Tibial nerve (tissue), 4 donors: Measurements from ENCODE around the gene ST8SIA6.
A peak's percentile ranks its signal among the peaks of the same experiment; 100 is the strongest.

ENCODE experiments used
- EP300 ChIP-seq, 2 donors: sonication (generic); formaldehyde crosslinking; IDR thresholded peaks; one replicate each; pipeline ENCODE4 v1.6.1; 2017; ENCODE audit warnings: antibody characterized with exemption in 2 of 2, mild to moderate bottlenecking in 1 of 2
- POLR2A ChIP-seq, 2 donors: fragments of 450-650 bp; IDR thresholded peaks; one replicate each; pipeline ENCODE4 v1.6.1; 2017; ENCODE audit warnings: antibody characterized with exemption in 2 of 2, mild to moderate bottlenecking in 2 of 2, moderate library complexity in 2 of 2
- TF ChIP-seq, protein P1 (sequence below), 5 experiments: fragments of 200-600 bp in 3 of 5; fragments of 450-650 bp in 2 of 5; sonication (generic) in 3 of 5; IDR thresholded peaks; one replicate each; pipeline ENCODE4 v1.5.1; 2016 to 2019; ENCODE audit warnings: antibody characterized with exemption in 5 of 5, mild to moderate bottlenecking in 3 of 5, moderate library complexity in 2 of 5

DNA sequence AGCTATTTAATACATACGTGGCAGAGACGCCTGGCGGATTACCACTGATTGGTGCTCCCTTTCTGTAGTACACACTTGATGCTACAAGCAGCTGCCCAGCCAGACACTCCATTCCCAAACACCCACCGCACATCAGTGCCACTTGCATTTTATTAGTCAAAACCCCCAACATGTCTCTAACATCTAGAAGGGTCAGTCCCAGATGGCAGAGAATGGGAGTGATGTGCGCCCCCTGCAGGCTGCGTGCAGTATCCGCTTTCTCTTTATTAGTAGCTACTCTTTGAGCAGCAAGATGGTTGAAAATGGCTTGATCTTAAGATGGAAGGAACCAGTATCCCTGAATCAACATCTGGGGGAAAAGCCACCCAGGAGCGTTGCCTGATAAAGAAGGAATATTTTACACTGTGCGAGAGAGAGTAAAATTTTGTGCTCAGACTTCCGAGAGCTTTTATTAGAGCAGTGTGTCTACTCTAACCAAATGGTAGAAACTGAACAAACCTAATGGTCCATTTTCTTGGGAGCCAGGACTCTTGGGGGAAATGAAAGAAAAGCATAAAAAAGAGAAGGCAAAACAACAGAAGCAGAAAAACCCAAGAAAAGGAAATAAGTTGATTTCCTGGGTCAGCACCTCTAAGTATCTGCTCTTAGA, 78.3 kb downstream of the ST8SIA6 start:
- TF ChIP-seq POLR2A (IDR thresholded peaks at IDR 0.05): no peak
- TF ChIP-seq, protein P1, sequence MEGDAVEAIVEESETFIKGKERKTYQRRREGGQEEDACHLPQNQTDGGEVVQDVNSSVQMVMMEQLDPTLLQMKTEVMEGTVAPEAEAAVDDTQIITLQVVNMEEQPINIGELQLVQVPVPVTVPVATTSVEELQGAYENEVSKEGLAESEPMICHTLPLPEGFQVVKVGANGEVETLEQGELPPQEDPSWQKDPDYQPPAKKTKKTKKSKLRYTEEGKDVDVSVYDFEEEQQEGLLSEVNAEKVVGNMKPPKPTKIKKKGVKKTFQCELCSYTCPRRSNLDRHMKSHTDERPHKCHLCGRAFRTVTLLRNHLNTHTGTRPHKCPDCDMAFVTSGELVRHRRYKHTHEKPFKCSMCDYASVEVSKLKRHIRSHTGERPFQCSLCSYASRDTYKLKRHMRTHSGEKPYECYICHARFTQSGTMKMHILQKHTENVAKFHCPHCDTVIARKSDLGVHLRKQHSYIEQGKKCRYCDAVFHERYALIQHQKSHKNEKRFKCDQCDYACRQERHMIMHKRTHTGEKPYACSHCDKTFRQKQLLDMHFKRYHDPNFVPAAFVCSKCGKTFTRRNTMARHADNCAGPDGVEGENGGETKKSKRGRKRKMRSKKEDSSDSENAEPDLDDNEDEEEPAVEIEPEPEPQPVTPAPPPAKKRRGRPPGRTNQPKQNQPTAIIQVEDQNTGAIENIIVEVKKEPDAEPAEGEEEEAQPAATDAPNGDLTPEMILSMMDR (IDR thresholded peaks at IDR 0.05): peak in 1 of 5 experiments; percentile 6
- TF ChIP-seq EP300 (IDR thresholded peaks at IDR 0.05): no peak
